Kidney capillary endothelial cell (primary cell): ENCODE results near the gene USP21.
A peak's percentile ranks its signal among the peaks of the same experiment; 100 is the strongest.
"Not testable (repeated sequence)": the region's sequence is repeated elsewhere in the genome, so short reads cannot be mapped to it uniquely, and the experiment has no call there.

ENCODE experiments used
- DNase-seq: peaks from one replicate; pipeline ENCODE4 v3.0.0-alpha.2; 2018; ENCODE audit warnings: low spot score

The USP21 gene

GRCh38 chr1:161159087-161159912 lies at the start of gene USP21:
Gene USP21 (plus strand): TSS chr1:161159500. CDS start chr1:161160641, 1,141 bp downstream.
- peak; percentile 85 for DNase-seq

DNA sequence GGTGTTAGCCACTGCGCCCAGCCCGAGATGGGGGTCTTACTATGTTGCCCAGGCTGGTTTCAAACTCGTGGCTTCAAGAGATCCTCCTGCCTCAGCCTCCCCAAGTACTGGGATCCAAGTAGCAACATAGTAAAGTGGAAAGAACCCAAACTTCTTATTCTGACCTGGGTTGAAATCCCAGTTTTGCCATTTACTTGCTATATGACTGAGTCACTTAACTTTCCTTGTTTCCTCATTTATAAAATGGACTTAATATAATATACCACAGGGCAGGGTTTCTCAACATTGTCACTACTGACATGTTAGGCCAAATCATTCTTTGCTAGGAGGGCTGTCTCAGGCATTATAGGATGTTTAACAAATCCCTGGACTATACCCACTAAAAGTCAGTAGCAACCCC lies 48.2 kb upstream of the USP21 start:
- DNase-seq, result no peak

DNA sequence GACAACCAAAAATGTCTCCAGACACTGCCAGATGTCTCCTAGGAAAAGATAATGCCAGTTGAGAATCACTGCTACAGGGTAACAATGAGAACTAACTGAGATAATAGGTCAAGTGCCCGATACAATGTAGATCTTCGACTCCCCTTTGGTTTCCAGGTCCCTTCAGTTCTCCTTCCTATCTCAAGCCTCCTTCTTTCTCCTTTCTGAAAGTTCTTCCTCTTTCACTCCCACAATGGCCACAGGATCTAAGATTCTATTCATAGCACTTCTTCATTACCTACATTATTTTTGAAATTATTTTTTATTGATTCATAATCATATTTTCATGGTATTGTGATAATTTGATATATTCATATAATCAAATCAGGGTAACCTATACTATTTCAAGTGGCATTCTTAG lies 47.8 kb upstream of the USP21 start:
- no peak for DNase-seq

- no peak for DNase-seq
These were observed 45.4 kb upstream of the USP21 start for GRCh38 chr1:161113915-161114314.

DNA sequence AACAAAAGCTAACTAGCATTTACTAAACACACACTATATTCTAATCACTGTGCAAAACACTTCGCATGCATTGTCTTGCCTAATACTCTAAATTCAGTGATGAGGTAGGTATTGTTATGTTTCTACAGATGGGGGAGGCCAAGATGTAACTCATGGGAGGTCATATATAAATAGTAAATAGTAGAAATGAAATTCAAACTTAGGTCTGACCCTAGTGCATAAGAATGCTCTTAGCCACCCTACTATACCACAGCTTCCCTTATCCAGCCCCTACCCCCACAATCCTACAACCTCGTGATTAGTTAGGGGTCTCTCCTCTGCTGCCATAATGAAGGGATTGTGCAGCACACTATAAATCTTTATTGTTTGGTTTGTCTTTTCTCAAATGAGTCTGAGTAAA lies 44.7 kb upstream of the USP21 start:
- DNase-seq, result no peak

- DNase-seq, result peak; percentile 48
These were observed 44.1 kb upstream of the USP21 start for GRCh38 chr1:161115132-161115711.

- DNase-seq, result not testable (repeated sequence)
These were observed 43.3 kb upstream of the USP21 start for GRCh38 chr1:161115961-161116360.

DNA sequence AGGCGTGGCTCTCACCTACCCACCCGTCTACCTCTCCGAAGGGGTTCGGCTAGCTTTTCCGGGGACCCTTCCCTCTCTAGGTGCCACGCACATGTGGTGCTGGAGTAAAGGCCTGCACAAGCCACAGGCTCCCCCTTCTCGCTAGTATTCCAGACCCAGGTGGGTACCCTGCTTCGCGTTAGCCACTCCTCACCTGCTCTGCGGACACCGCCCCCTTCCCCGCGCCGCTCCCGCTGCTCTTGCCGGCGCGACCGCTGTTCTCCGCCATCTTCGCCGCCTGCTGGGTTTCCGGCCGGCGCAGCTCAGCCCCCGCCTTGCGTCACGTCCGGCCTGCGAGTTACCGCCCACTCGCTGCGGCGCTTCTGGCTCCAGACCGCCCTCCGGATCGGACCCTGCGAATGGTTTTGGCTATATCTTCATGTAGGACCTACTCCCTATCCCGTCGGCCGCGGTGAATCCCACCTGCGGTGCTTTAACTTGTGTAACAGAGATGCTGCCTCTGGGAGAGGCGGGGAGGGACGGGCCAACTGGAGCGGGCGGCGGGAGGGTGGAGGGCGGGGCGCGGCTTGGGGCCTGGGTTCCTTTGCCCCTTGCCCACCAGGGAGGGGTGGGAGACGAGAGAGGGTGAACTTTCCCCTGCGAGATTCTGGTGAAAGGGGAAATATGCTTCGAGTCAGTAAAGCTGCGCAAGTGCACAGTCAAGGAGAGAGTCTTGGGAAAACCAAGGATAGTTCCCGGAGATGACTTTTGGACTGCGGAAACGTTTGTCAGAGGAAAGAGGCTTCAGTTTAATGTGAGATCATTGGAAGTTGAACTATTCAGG lies 41.3 kb upstream of the USP21 start, which contains the start of the genes NIT1 and PFDN2:
Gene NIT1 (plus strand): TSS at position 347 of the 823 bp plus-strand sequence. CDS start 72 bp downstream, at position 419.
Gene PFDN2 (minus strand): TSS at position 279 of the 823 bp plus-strand sequence. CDS start 11 bp downstream, at position 268.
- peak; percentile 83 for DNase-seq

- DNase-seq, result peak; percentile 74
These were observed 40.0 kb upstream of the USP21 start for GRCh38 chr1:161119092-161119903.

DNA sequence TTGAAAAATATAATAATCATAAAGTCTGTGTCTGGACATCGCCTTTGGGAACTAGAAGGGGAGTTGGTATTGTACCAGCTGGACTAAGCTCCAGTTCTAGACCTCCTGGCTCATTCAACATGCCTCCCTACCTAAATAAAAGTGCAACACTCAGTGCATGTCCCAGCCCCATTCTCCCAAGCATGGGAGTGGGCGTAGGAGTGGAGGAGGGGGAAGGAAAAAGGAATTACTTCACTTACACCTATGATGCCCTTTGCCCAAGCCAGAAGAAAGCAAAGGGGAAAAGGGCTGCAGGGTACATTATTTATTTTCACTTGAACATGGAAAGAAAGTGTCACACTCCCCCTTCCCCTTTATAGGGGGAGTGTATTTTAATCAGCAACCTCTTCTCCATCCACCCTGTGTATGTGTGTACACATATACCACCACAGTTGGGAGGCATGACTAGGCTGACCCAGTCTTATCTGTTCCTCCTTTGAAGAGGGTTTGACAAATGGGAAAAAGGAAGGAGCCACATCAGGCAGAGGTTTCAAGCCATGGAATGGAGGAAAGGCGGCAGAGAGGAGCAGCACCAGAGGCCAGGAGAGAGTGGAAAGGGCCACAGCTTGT lies 38.2 kb upstream of the USP21 start:
- DNase-seq, result no peak

DNA sequence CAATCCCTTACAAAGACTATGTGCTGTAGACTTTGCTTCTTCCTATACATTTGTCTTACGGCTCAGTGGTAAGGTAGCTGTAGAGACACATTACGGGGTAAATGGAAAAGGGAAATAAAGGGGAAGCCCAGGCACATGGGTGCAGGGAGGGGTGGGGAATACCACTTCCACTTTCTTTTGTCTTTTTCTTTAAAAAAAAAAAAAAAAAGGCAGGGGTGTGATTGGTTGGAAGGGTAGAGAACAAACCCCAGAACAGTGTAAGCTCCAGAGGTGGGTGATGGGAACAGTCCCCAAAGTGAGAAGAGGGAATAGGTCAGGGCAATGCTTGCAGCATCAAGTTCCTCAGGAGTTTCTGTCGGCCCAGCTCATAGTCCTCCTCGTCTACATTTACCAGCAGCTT lies 37.5 kb upstream of the USP21 start:
- no peak for DNase-seq

GRCh38 chr1:161122967-161123366 lies 36.3 kb upstream of the USP21 start:
- DNase-seq, result no peak

DNA sequence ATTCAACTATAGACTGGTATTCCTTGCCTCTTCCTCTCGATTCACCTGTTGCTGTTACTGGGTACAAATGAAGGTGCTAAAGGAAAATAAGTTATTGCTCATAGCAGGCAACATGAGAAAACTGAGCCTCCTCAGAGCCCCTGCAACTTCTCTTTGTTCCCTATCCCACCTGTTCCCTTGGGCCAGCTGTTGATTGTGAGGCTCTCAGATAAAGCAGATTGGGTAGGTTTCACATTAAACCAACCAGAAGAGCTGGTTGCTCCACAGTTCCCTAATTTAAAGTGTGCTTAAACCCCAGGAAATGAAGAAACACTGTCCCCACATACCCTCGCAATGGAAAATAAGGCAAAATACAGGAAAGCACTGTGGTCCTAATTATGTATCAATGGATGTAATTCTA lies 31.7 kb upstream of the USP21 start:
- no peak for DNase-seq

DNA sequence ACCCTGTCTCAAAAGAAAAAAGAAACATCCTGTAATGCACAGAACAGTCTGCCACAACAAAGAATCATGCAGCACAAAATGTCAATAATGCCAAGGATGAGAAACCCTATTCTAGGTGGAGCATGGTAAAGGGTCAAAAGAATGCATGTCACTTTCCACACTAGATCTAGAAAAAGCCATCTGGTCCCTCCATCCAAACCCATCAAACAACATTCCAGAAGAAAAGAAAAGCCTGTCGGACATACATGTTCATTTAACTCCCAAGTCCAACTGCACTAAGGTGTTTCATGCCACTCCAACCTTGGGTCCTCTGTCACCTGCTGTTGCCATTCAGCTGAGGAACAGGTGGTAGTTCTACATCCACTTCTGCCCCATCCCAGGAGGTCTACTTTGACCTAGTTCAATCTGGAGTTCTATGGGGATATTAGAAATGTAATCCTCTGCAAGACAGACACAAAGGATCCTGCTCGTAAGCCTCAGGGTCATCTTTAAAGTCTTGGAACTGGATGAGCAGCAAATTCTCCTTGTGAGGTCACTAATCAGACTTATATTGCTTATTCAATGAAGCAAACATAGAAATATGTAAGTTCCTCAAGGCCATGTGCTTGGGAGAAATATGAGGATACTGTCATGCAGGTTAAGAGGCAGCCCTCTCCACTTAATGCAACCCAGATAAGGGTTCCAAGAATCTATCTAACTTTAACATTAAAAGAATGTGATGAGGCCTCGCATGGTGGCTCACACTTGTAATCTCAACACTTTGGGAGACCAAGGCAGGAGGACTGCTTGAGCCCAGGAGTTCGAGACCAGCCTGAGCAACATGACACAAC lies 30.5 kb upstream of the USP21 start:
- DNase-seq, result no peak

- no peak for DNase-seq
These were observed 29.0 kb upstream of the USP21 start for GRCh38 chr1:161130266-161130665.

- peak; percentile 22 for DNase-seq
These were observed 27.5 kb upstream of the USP21 start for GRCh38 chr1:161131523-161132409.

DNA sequence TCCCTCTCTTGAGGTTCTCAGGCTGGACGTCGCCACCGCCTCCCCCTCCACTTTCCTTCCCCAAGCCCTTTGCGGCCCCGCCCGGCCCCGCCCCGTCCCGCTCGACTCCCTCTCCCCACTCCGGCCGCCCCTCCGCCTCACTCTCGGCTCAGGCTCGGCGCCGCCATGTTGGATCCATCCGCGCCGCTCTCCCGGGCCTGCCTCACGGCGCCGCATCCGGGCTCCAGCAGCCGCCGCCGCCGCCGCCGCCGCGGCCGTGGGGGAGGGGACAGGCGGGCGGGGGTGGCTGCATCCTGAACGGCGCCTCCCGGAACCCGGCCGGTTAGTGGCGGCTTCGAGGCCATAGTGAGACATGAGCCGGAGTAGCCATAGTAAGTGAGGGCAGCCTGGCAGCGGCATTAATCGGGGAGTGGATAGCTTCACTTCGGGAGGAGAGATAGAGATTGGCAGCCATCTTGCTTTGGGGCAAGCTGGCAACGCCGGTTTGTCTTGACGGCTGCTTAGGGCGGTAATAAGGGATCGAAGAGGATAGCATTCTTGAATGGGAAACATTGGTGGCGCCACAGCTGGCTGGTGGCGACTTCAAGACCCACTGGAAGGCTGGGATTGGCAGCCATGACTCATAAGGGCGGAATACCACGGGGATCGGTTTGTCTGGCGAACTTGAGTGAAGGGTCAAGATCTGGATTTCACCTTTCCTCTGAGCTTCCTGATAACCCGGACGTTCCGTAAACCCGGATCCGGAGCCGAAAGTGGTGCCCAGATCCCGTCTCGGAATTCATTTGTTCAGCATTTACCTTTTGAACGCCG lies 26.7 kb upstream of the USP21 start, which contains the start of gene DEDD:
Gene DEDD (minus strand): TSS at position 258 of the 810 bp plus-strand sequence. CDS start 8,205 bp downstream, outside the sequence.
- peak; percentile 96 for DNase-seq

DNA sequence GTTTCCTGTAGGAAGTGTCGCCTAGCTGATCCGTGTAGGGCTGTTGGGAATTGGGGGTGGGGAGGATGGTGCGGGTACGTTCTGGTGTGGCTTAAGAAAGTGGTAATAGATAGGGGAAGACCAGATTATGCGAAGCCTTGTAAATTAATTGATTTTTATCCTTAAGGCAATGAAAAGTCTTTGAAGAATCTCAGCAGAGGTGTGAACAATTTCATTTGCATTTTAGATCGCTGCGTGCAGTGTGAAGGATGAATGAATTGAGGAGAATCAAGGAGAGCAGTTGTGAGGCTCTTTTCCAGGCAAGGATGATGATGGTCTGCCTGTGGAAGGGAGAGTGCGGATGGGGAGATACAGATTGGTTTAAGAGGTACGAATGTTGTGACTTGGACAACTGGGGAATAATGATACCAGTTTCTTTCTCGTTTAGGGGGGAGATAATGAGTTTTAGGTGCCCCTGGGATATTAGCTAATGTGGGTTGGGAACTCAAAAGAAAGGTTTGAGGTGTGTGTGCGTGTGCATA lies 26.0 kb upstream of the USP21 start:
- no peak for DNase-seq
